Measurements from ENCODE around the gene CIZ1. TPM values are rescaled to one million over a fixed set of nuclear protein-coding genes. Genes with fewer than 3 reads are reported as not detected.
A peak's percentile ranks its signal among the peaks of the same experiment; 100 is the strongest.

The CIZ1 gene
- total and polyA plus RNA-seq, 9 of the 15 experiments (the other 6 are each of a cell fraction or from before 2014, with no cell fraction given), result 6.6 to 329 (median 87.8) TPM

DNA sequence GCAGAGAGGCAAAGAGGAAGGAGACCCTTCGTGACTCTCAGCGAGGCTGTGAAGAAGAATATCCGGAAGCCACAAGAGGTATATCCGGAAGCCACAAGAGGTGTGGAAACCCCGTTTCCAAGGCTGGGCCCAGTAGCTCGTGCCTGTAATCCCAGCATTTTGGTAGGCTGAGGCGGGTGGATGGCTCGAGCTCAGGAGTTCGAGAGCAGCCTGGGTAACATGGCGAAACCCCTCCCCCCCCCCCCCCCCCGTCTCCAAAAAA is 31.9 kb downstream of the CIZ1 start (continued):
- TF ChIP-seq, protein P1, sequence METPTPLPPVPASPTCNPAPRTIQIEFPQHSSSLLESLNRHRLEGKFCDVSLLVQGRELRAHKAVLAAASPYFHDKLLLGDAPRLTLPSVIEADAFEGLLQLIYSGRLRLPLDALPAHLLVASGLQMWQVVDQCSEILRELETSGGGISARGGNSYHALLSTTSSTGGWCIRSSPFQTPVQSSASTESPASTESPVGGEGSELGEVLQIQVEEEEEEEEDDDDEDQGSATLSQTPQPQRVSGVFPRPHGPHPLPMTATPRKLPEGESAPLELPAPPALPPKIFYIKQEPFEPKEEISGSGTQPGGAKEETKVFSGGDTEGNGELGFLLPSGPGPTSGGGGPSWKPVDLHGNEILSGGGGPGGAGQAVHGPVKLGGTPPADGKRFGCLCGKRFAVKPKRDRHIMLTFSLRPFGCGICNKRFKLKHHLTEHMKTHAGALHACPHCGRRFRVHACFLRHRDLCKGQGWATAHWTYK (CRISPR knock-in tag; IDR thresholded peaks at IDR 0.05), result peak; percentile 76; the same call in 1 of the 2 replicates
- TF ChIP-seq PML (IDR thresholded peaks at IDR 0.05; ENCODE audit: low read length), result peak; percentile 43; the same call in 1 of the 2 replicates
- TF ChIP-seq KDM2B (CRISPR knock-in tag; IDR thresholded peaks at IDR 0.05), result no peak
- peak in 1 of 2 experiments; percentile 91; a peak in 2 of 3 replicates for TF ChIP-seq CBX3 (IDR thresholded peaks at IDR 0.05; ENCODE audit: borderline replicate concordance in 1 of 2, low read length in 2 of 2)
- no peak for TF ChIP-seq EGR1 (conservative IDR thresholded peaks at IDR 0.05)
- no peak for TF ChIP-seq PTRF (tag; IDR thresholded peaks at IDR 0.05)
- peak; percentile 79 to 87 for TF ChIP-seq E2F6 (IDR thresholded peaks at IDR 0.05; ENCODE audit: borderline replicate concordance in 1 of 2, extremely low read depth in 1 of 2, insufficient read depth in 1 of 2, insufficient read length in 1 of 2, low read depth in 1 of 2, low read length in 1 of 2, poor library complexity in 1 of 2, severe bottlenecking in 1 of 2)
- no peak for TF ChIP-seq RBM22 (IDR thresholded peaks at IDR 0.05; ENCODE audit: low read depth, low read length, poor library complexity, severe bottlenecking)
- TF ChIP-seq SNRNP70 (optimal IDR thresholded peaks at IDR 0.05; ENCODE audit: low read depth, low read length), result no peak
- no peak for TF ChIP-seq ETS2 (tag; IDR thresholded peaks at IDR 0.05; ENCODE audit: borderline replicate concordance, poor library complexity, severe bottlenecking)
- TF ChIP-seq ZC3H4 (CRISPR knock-in tag; IDR thresholded peaks at IDR 0.05; ENCODE audit: borderline replicate concordance), result no peak
- no peak for TF ChIP-seq KDM4B (IDR thresholded peaks at IDR 0.05; ENCODE audit: borderline replicate concordance in 2 of 2, low read depth in 1 of 2)
- TF ChIP-seq PKNOX1 (IDR thresholded peaks at IDR 0.05), result no peak
- TF ChIP-seq ATF4 (CRISPR knock-in tag; IDR thresholded peaks at IDR 0.05), result no peak
- no peak for TF ChIP-seq ZBTB11 (CRISPR knock-in tag; IDR thresholded peaks at IDR 0.05)
- TF ChIP-seq MYC (IDR thresholded peaks at IDR 0.05; ENCODE audit: low read depth, low read length), result peak; percentile 92; the same call in 1 of the 2 replicates
- peak; percentile 97 for TF ChIP-seq MYC (CRISPR knock-in tag; IDR thresholded peaks at IDR 0.05; ENCODE audit: borderline replicate concordance, low read depth)
- TF ChIP-seq, protein P2, sequence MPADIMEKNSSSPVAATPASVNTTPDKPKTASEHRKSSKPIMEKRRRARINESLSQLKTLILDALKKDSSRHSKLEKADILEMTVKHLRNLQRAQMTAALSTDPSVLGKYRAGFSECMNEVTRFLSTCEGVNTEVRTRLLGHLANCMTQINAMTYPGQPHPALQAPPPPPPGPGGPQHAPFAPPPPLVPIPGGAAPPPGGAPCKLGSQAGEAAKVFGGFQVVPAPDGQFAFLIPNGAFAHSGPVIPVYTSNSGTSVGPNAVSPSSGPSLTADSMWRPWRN (IDR thresholded peaks at IDR 0.05; ENCODE audit: low read depth), result no peak
- TF ChIP-seq CREB1 (IDR thresholded peaks at IDR 0.05), result no peak
- no peak for TF ChIP-seq CREB1 (CRISPR knock-in tag; IDR thresholded peaks at IDR 0.05)

All from K562 (cell line).